ENCODE results near the gene TSHZ3. TPM values are rescaled to one million over a fixed set of nuclear protein-coding genes. Genes with fewer than 3 reads are reported as not detected.

The TSHZ3 gene
- total and polyA plus RNA-seq, 4 donors: 1.9 to 12.9 (median 7.0) TPM

- no peak for TF ChIP-seq CTCF (IDR thresholded peaks at IDR 0.05; ENCODE audit: control extremely low read depth, extremely low read depth)
- Histone ChIP-seq H3K4me3 (peak overlapping the region; percentile 86), H3K27me3 (ENCODE audit: control insufficient read depth in 3 of 3, insufficient read depth in 3 of 3, low read length in 2 of 3) (peaks cover 0 to 57% (median 10%) of the 10 kb centered on the region in 3 donors), H3K9me3 (ENCODE audit: control insufficient read depth in 4 of 4, insufficient read depth in 3 of 4, low read length in 3 of 4) (peaks cover 0 to 4% (median 0%) of the 10 kb centered on the region in 4 donors), H3K27ac (ENCODE audit: low read depth in 1 of 2, low read length in 1 of 2) (peak overlapping the region; percentile 69 to 87), H3K9ac (ENCODE audit: insufficient read depth in 1 of 2, low read length in 2 of 2) (peak overlapping the region in 1 of 2 donors; percentile 58), H3K36me3 (ENCODE audit: control insufficient read depth in 4 of 4, insufficient read depth in 4 of 4, low read length in 4 of 4) (peaks cover 0 to 11% (median 0%) of the 10 kb centered on the region in 4 donors), H3K4me1 (ENCODE audit: control insufficient read depth in 5 of 5, insufficient read depth in 5 of 5, low read length in 5 of 5) (peaks cover 0 to 57% (median 12%) of the 10 kb centered on the region in 5 donors)
- 1 to 2% methylated on average over 21 to 63 of the region's 63 CpGs for WGBS, 2 donors
- DNase-seq: peak; percentile 67 to 79 (median 71)
- peak; percentile 64 for ATAC-seq (ENCODE audit: insufficient read depth, low FRiP score)
These were observed 1.4 kb upstream of the TSHZ3 start for GRCh38 chr19:31350693-31351055.

GRCh38 chr19:31350033-31350692 is 927 bp upstream of the TSHZ3 start:
- Histone ChIP-seq H3K4me1 (ENCODE audit: control insufficient read depth in 5 of 5, insufficient read depth in 5 of 5, low read length in 5 of 5) (peaks cover 0 to 57% (median 12%) of the 10 kb centered on the region in 5 donors), H3K27me3 (ENCODE audit: control insufficient read depth in 3 of 3, insufficient read depth in 3 of 3, low read length in 2 of 3) (peaks cover 0 to 52% (median 10%) of the 10 kb centered on the region in 3 donors), H3K9ac (ENCODE audit: insufficient read depth in 1 of 2, low read length in 2 of 2) (no peak overlapping the region), H3K4me3 (peak overlapping the region; percentile 86), H3K9me3 (ENCODE audit: control insufficient read depth in 4 of 4, insufficient read depth in 3 of 4, low read length in 3 of 4) (peaks cover 0 to 4% (median 0%) of the 10 kb centered on the region in 4 donors), H3K36me3 (ENCODE audit: control insufficient read depth in 4 of 4, insufficient read depth in 4 of 4, low read length in 4 of 4) (peaks cover 0 to 11% (median 0%) of the 10 kb centered on the region in 4 donors), H3K27ac (ENCODE audit: low read depth in 1 of 2, low read length in 1 of 2) (peak overlapping the region; percentile 69 to 87)
- DNase-seq (peak; percentile 86 to 90 (median 86)), ATAC-seq (ENCODE audit: insufficient read depth, low FRiP score) (no peak)
- WGBS, 2 donors: 0 to 1% methylated on average over 48 to 61 of the region's 61 CpGs
- no peak for TF ChIP-seq CTCF (IDR thresholded peaks at IDR 0.05; ENCODE audit: control extremely low read depth, extremely low read depth)

GRCh38 chr19:31348481-31349159 is 616 bp downstream of the TSHZ3 start:
- WGBS, 2 donors: 1 to 2% methylated on average over 49 to 61 of the region's 61 CpGs
- no peak for TF ChIP-seq CTCF (IDR thresholded peaks at IDR 0.05; ENCODE audit: control extremely low read depth, extremely low read depth)
- ATAC-seq (ENCODE audit: insufficient read depth, low FRiP score) (no peak), DNase-seq (peak in 1 of 3 donors; percentile 69)
- peaks cover 0 to 19% (median 0%) of the 10 kb centered on the region in 4 donors for H3K36me3 ChIP-seq (ENCODE audit: control insufficient read depth in 4 of 4, insufficient read depth in 4 of 4, low read length in 4 of 4)
- peaks cover 0 to 55% (median 12%) of the 10 kb centered on the region in 5 donors for H3K4me1 ChIP-seq (ENCODE audit: control insufficient read depth in 5 of 5, insufficient read depth in 5 of 5, low read length in 5 of 5)
- peak overlapping the region; percentile 86 for H3K4me3 ChIP-seq
- H3K9ac ChIP-seq (ENCODE audit: insufficient read depth in 1 of 2, low read length in 2 of 2): peak overlapping the region in 1 of 2 donors; percentile 74
- peak overlapping the region; percentile 46 to 78 for H3K27ac ChIP-seq (ENCODE audit: low read depth in 1 of 2, low read length in 1 of 2)
- H3K9me3 ChIP-seq (ENCODE audit: control insufficient read depth in 4 of 4, insufficient read depth in 3 of 4, low read length in 3 of 4): peaks cover 0 to 4% (median 0%) of the 10 kb centered on the region in 4 donors
- peaks cover 0 to 48% (median 5%) of the 10 kb centered on the region in 3 donors for H3K27me3 ChIP-seq (ENCODE audit: control insufficient read depth in 3 of 3, insufficient read depth in 3 of 3, low read length in 2 of 3)

All from lung (tissue), 12 donors.